Activated naive CD8-positive, alpha-beta T cell treated with anti-CD3 and anti-CD28 coated beads for 36 hours (primary cell): ENCODE results near the gene APOC3. TPM values are rescaled to one million over a fixed set of nuclear protein-coding genes. Genes with fewer than 3 reads are reported as not detected.

Source experiments
- total RNA-seq, 2 experiments: library from RNA; stranded (reverse); gene quantifications; one replicate each; pipeline ENCODE4 v1.2.3, GENCODE V29; 2021

Gene APOC3
- total RNA-seq, 2 experiments from 2014 or later = not detected

Other genes with a start within 250 kb of the APOC3 start
- 10 to 100 TPM; 33.4 to 37.0 TPM for gene BUD13, start 56.9 kb upstream of the APOC3 start, total RNA-seq
- gene ZPR1, start 41.9 kb upstream of the APOC3 start, total RNA-seq = 100 to 1,000 TPM; 100 to 101 TPM
- gene APOA5, start 38.0 kb upstream of the APOC3 start, total RNA-seq = not detected
- gene APOA4, start 6.6 kb upstream of the APOC3 start, total RNA-seq = not detected
- under 1 TPM in 1 of 2 experiments, not detected in 1; 0.33 TPM for gene APOA1, start 7.7 kb downstream of the APOC3 start, total RNA-seq